Urinary bladder (tissue), 4 donors: ENCODE measurements around the gene PPM1D. TPM values are rescaled to one million over a fixed set of nuclear protein-coding genes. Genes with fewer than 3 reads are reported as not detected.
"Not testable (repeated sequence)": the region's sequence is repeated elsewhere in the genome, so short reads cannot be mapped to it uniquely, and the experiment has no call there.

Experiments used
- DNase-seq: peaks from one replicate; pipeline ENCODE4 v3.0.0-alpha.2; 2015; ENCODE audit errors: extremely low spot score
- H3K27ac ChIP-seq: one replicate; pipeline ENCODE4 v1.5.1; 2013; ENCODE audit warnings: low read depth, mild to moderate bottlenecking, moderate library complexity
- H3K36me3 ChIP-seq: one replicate; pipeline ENCODE4 v1.6.1; 2013; ENCODE audit warnings: mild to moderate bottlenecking, moderate library complexity; ENCODE audit not compliant: insufficient read depth
- H3K4me1 ChIP-seq: one replicate; pipeline ENCODE4 v1.6.1; 2013; ENCODE audit warnings: mild to moderate bottlenecking, moderate library complexity; ENCODE audit not compliant: insufficient read depth
- H3K4me3 ChIP-seq: one replicate; pipeline ENCODE4 v1.5.1; 2013; ENCODE audit warnings: low read depth, low read length
- WGBS: extraction: QIAGEN DNeasy Blood & Tissue Kit; methylation state at CpG from one replicate; pipeline ENCODE4 v1.1.7; 2013; 5-methylcytosine and 5-hydroxymethylcytosine counted together
- polyA plus RNA-seq: library from polyadenylated mRNA; stranded (reverse); fragments of 200-250 nt; gene quantifications from one replicate; pipeline ENCODE4 v1.2.3, GENCODE V29; 2013
- total RNA-seq: library from RNA; depleted of rRNA; stranded (reverse); fragments of >200 nt; gene quantifications from one replicate; pipeline ENCODE4 v1.2.3, GENCODE V29; 2014
- donor health status: healthy with polysubstance abuse.
- donor health status: healthy.

PPM1D gene
- total and polyA plus RNA-seq, 2 donors, result 11.2 to 17.0 TPM

DNA sequence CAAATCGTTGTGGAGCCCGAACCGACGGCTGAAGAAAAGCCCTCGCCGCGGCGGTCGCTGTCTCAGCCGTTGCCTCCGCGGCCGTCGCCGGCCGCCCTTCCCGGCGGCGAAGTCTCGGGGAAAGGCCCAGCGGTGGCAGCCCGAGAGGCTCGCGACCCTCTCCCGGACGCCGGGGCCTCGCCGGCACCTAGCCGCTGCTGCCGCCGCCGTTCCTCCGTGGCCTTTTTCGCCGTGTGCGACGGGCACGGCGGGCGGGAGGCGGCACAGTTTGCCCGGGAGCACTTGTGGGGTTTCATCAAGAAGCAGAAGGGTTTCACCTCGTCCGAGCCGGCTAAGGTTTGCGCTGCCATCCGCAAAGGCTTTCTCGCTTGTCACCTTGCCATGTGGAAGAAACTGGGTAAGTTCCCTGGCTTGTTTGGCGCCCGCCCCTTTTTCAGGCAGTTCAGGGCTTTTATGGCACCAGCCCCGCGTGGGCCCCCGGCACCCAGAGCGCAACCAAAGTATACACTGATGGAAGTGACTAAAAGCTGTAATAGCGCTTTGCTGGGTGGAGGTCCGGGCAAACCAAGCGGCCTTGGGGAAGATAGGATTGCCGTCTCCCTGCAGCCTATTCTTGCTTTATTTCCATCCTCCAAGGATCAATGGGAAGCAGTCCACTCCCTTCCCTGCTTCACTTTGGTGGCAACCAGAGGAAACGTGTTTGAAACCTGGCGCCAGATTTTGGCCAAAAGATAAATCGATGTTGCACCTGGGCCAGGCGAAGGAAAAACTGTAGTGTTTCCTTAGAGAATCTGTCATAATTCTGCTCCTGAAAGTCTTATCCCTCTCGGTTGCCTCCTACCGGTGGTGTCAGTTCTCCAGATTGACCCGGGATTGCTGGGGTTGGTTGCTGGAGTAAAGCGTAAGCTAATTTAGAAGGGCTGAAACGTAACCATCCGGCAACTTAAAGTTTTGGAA, 775 bp downstream of the PPM1D start:
- no peaks in the 10 kb centered on the region for H3K4me1 ChIP-seq
- peak; percentile 61 for DNase-seq
- under 1% methylated on average over 69 of the region's 69 CpGs for WGBS
- peak overlapping the region; percentile 94 for H3K4me3 ChIP-seq
- peak overlapping the region; percentile 93 for H3K27ac ChIP-seq
- H3K36me3 ChIP-seq, result no peaks in the 10 kb centered on the region

DNA sequence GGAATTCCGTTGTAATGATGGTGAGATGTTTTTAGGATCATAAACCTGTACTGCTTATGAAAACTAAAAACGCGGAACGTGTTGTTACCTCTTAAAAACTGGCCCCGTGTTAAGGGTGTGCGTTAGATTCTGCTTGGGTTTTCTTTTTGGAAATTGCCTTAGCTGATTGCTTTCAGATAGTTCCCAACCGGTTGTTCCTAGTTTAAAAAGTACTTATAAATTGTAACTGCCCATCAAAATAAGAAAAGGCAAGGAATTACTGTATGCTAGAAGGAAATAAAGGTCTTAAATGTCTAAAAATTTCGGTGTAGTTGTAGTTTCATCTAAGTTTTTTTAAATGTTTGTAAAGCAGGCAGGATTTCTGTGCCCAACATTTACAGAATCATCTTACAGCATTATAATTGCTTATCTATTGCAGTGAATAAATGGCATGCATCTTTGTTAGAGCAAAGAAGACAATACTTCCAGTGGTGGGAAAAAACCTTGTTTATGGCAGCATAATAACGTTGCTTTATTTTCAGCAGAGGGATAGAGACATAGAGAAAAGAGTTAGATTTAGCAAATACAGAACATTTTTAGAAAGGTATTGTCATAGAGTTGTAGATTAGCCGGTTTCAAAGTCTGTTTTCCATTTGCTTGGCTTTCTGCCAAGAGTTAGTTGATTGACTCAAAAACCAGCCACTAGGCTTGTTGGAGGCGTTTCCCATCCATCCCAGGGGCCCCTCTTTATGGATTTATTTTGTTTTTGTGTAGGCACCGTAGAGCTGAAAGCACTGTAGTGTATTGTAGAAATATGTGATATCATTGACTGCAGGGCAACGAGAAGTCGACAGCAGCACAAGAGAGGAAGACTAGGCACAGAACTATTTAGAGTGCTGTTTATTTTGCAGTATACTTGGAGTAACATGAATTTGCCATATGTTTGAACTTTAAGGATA, 1.7 kb downstream of the PPM1D start:
- Histone ChIP-seq H3K4me1 (no peaks in the 10 kb centered on the region), H3K4me3 (peak overlapping the region; percentile 94), H3K27ac (no peak overlapping the region), H3K36me3 (no peaks in the 10 kb centered on the region)
- peak; percentile 83 for DNase-seq
- under 1% methylated on average over 14 of the region's 14 CpGs for WGBS

GRCh38 chr17:60602385-60602742, 2.4 kb downstream of the PPM1D start:
- Histone ChIP-seq H3K4me3 (peak overlapping the region; percentile 94), H3K36me3 (no peaks in the 10 kb centered on the region), H3K27ac (no peak overlapping the region), H3K4me1 (no peaks in the 10 kb centered on the region)
- DNase-seq, result no peak
- WGBS, result 4% methylated on average over 12 of the region's 12 CpGs

- Histone ChIP-seq H3K27ac (no peak overlapping the region), H3K36me3 (no peaks in the 10 kb centered on the region), H3K4me1 (no peaks in the 10 kb centered on the region), H3K4me3 (no peak overlapping the region)
- no peak for DNase-seq
- WGBS, result 12% methylated on average over 1 of the region's 1 CpG
Measured at GRCh38 chr17:60602871-60603270, 2.9 kb downstream of the PPM1D start.

DNA sequence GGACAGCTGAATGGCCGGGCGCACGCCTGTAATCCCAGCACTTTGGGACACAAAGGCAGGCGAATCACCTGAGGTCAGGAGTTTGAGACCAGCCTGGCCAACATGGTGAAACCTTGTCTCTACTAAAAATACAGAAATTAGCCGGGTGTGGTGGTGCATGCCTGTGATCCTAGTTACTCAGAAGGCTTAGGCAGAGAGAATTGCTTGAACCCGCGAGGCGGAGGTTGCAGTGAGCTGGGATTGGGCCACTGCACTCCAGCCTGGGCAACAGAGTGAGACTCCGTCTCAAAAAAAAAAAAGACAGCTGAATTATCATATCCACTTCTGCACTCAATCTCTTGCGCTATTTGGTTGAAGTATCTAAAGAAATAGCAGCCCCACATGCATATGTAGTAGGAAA, 3.5 kb downstream of the PPM1D start:
- not testable (repeated sequence) for H3K4me1 ChIP-seq, H3K27ac ChIP-seq, H3K36me3 ChIP-seq, H3K4me3 ChIP-seq, DNase-seq
- 92% methylated on average over 10 of the region's 10 CpGs for WGBS

DNA sequence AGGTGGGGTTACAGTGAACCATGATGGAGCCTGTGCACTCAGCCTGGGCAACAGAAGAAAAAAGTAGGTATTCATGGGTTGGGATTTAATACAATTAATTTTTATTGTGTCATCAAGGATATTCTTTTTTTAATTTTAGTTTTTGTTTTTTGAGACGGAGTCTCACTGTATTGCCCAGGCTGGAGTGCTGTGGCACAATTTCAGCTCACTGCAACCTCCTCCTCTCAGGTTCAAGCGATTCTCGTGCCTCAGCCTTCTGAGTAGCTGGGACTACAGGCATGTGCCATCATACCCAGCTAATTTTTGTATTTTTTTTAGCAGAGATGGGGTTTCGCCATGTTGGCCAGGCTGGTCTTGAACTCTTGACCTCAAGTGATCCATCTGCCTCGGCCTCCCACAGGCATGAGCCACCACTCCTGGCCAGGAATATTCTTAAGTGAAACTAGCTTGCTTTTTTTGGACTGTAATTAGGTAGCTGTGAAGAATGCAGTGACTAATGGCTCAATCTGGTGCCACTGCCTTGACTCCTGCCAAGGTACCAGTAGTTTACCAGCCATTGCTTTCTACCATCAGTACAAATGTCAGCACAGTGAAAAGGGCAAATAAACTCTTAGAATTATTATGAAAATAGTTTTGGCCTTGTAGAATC, 4.8 kb downstream of the PPM1D start:
- Histone ChIP-seq H3K4me3 (no peak overlapping the region), H3K27ac (no peak overlapping the region)
- WGBS, result 89% methylated on average over 5 of the region's 5 CpGs

GRCh38 chr17:60606036-60606435, 6.0 kb downstream of the PPM1D start:
- H3K36me3 ChIP-seq, result no peaks in the 10 kb centered on the region
- no peak overlapping the region for H3K27ac ChIP-seq
- no peak overlapping the region for H3K4me3 ChIP-seq
- H3K4me1 ChIP-seq, result no peaks in the 10 kb centered on the region
- no peak for DNase-seq

More for the DNA sequence above, 4.8 kb downstream of the PPM1D start:
- DNase-seq, result no peak
- no peaks in the 10 kb centered on the region for H3K4me1 ChIP-seq
- H3K36me3 ChIP-seq, result no peaks in the 10 kb centered on the region

GRCh38 chr17:60610473-60610872, 10.5 kb downstream of the PPM1D start:
- WGBS, result 78% methylated on average over 2 of the region's 2 CpGs
- Histone ChIP-seq H3K36me3 (peaks cover 2% of the 10 kb centered on the region), H3K4me3 (no peak overlapping the region), H3K4me1 (no peaks in the 10 kb centered on the region), H3K27ac (no peak overlapping the region)
- no peak for DNase-seq

GRCh38 chr17:60611321-60611720, 11.3 kb downstream of the PPM1D start:
- DNase-seq, H3K4me1 ChIP-seq: not testable (repeated sequence)
- over 99% methylated on average over 5 of the region's 5 CpGs for WGBS

DNA sequence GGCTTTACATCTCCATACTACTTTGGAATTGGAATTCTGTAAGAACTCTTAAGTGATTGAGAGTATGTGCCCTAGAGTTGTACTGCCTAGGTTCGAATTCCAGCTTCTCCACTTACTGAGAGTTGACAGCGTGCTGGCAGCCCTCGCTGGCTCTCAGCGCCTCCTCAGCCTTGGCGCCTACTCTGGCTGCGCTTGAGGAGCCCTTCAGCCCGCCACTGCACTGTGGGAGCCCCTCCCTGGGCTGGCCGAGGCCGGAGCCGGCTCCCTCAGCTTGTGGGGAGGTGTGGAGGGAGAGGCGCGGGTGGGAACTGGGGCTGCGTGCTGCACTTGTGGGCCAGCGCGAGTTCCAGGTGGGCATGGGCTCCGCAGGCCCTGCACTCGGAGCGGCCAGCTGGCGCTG, 13.3 kb downstream of the PPM1D start:
- Histone ChIP-seq H3K4me1 (no peaks in the 10 kb centered on the region), H3K36me3 (peaks cover 2% of the 10 kb centered on the region), H3K4me3 (no peak overlapping the region), H3K27ac (no peak overlapping the region)
- no peak for DNase-seq
- 97% methylated on average over 19 of the region's 19 CpGs for WGBS

More at GRCh38 chr17:60611321-60611720, 11.3 kb downstream of the PPM1D start:
- not testable (repeated sequence) for H3K27ac ChIP-seq, H3K4me3 ChIP-seq, H3K36me3 ChIP-seq

DNA sequence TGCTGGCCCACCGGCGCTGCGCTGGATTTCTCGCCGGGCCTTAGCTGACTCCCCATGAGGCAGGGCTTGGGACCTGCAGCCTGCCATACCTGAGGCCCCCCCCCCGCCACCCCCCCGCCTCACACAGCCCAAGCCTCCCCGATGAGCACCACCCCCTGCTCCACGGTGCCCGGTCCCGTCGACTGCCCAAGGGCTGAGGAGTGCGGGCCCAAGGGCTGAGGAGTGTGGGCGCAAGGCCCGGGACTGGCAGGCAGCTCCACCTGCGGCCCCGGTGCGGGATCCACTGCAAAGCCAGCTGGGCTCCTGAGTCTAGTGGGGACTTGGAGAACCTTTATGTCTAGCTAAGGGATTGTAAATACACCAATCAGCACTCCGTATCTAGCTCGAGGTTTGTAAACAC, 13.8 kb downstream of the PPM1D start:
- not testable (repeated sequence) for H3K36me3 ChIP-seq, H3K27ac ChIP-seq, H3K4me3 ChIP-seq, DNase-seq, H3K4me1 ChIP-seq
- WGBS, result 93% methylated on average over 20 of the region's 20 CpGs

DNA sequence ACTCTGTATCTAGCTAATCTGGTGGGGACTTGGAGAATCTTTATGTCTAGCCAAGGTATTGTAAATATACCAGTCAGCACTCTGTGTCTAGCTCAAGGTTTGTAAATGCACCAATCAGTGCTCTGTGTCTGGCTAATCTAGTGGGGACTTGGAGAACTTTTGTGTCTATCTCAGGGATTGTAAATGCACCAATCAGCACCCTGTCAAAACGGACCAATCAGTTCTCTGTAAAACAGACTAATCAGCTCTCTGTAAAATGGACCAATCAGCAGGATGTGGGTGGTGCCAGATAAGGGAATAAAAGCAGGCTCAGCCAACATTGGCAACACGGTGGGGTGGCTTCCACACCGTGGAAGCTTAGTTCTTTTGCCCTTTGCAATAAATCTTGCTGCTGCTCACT, 14.3 kb downstream of the PPM1D start:
- H3K4me3 ChIP-seq, H3K36me3 ChIP-seq, H3K4me1 ChIP-seq, DNase-seq, H3K27ac ChIP-seq: not testable (repeated sequence)
- WGBS, result 58% methylated on average over 3 of the region's 3 CpGs

DNA sequence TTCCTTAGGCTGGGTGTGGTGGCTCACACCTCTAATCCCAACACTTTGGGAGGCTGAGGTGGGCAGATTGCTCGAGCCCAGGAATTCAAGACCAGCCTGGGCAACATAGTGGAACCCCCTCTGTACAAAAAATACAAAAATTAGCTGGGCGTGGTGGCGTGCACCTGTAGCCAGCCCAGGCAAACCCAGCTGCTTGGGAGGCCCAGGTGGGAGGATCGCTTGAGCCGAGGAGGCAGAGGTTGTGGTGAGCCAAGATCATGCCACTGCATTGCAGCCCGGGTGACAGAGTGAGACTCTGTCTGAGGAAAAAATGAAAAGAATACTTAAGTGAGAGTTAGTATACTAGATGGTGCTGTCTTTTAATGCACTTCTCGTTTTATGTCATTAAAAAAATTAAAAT, 15.1 kb downstream of the PPM1D start:
- H3K4me3 ChIP-seq, result no peak overlapping the region
- no peaks in the 10 kb centered on the region for H3K4me1 ChIP-seq
- no peak for DNase-seq
- WGBS, result 86% methylated on average over 7 of the region's 7 CpGs
- peaks cover 2% of the 10 kb centered on the region for H3K36me3 ChIP-seq
- H3K27ac ChIP-seq, result no peak overlapping the region
